Stimulated activated naive CD8-positive, alpha-beta T cell treated with anti-CD3 and anti-CD28 coated beads, Interleukin-15, amount 100 ng/mL, for 72 hours (primary cell): ENCODE measurements around the gene MAPT.
"Not testable (repeated sequence)": the region's sequence is repeated elsewhere in the genome, so short reads cannot be mapped to it uniquely, and the experiment has no call there.

Experiments
- ATAC-seq: fragments of 150-1000 bp; cut with Tn5 transposase; 2 replicates; pipeline ENCODE4 v1.10.0; 2021; ENCODE audit warnings: mild to moderate bottlenecking, moderate library complexity
- DNase-seq, 2 donors: peaks; one replicate each; pipeline ENCODE4 v3.0.0; 2021 to 2022
- H3K27ac Mint-ChIP-seq, 2 donors: one replicate each; pipeline ENCODE4 v1.8.0; 2022; ENCODE audit warnings: mild to moderate bottlenecking in 2 of 2, mixed read lengths in 2 of 2, moderate library complexity in 2 of 2
- H3K27me3 Mint-ChIP-seq: one replicate; pipeline ENCODE4 v1.8.0; 2022; ENCODE audit warnings: mixed read lengths
- H3K4me1 Mint-ChIP-seq: one replicate; pipeline ENCODE4 v1.8.0; 2022; ENCODE audit warnings: mild to moderate bottlenecking, mixed read lengths
- H3K4me3 Mint-ChIP-seq, 2 donors: one replicate each; pipeline ENCODE4 v1.8.0; 2022; ENCODE audit warnings: mild to moderate bottlenecking in 2 of 2, mixed read lengths in 2 of 2, moderate library complexity in 1 of 2
- H3K9me3 Mint-ChIP-seq, 2 donors: one replicate each; pipeline ENCODE4 v1.8.0; 2022; ENCODE audit warnings: mixed read lengths in 2 of 2

MAPT gene

GRCh38 chr17:45999900-46000290, 105.5 kb downstream of the MAPT start:
- no peak overlapping the region for H3K4me3 Mint-ChIP-seq

GRCh38 chr17:46000292-46000691, 105.9 kb downstream of the MAPT start:
- H3K27ac Mint-ChIP-seq: no peak overlapping the region
- no peaks in the 10 kb centered on the region for H3K4me1 Mint-ChIP-seq
- H3K4me3 Mint-ChIP-seq: no peak overlapping the region

More at GRCh38 chr17:45999900-46000290, 105.5 kb downstream of the MAPT start:
- Mint-ChIP-seq H3K27me3 (no peaks in the 10 kb centered on the region), H3K9me3 (no peaks in the 10 kb centered on the region), H3K27ac (no peak overlapping the region), H3K4me1 (no peaks in the 10 kb centered on the region)
- ATAC-seq (no peak), DNase-seq (no peak)

GRCh38 chr17:46000757-46001156, 106.4 kb downstream of the MAPT start:
- Mint-ChIP-seq H3K4me1 (no peaks in the 10 kb centered on the region), H3K27me3 (no peaks in the 10 kb centered on the region), H3K27ac (no peak overlapping the region), H3K9me3 (no peaks in the 10 kb centered on the region), H3K4me3 (no peak overlapping the region)
- ATAC-seq (no peak), DNase-seq (no peak)

More at GRCh38 chr17:46000292-46000691, 105.9 kb downstream of the MAPT start:
- no peaks in the 10 kb centered on the region for H3K9me3 Mint-ChIP-seq
- DNase-seq (no peak), ATAC-seq (no peak)
- H3K27me3 Mint-ChIP-seq: no peaks in the 10 kb centered on the region

GRCh38 chr17:46001390-46002310, 107.3 kb downstream of the MAPT start:
- no peak overlapping the region for H3K4me3 Mint-ChIP-seq
- no peak for DNase-seq
- H3K27ac Mint-ChIP-seq: no peak overlapping the region
- H3K4me1 Mint-ChIP-seq: no peaks in the 10 kb centered on the region
- H3K27me3 Mint-ChIP-seq: no peaks in the 10 kb centered on the region
- no peaks in the 10 kb centered on the region for H3K9me3 Mint-ChIP-seq
- no peak for ATAC-seq

GRCh38 chr17:46002311-46002972, 108.1 kb downstream of the MAPT start:
- peak; percentile 71 to 78 for DNase-seq
- Mint-ChIP-seq H3K4me1 (no peaks in the 10 kb centered on the region), H3K9me3 (no peaks in the 10 kb centered on the region), H3K4me3 (no peak overlapping the region), H3K27me3 (no peaks in the 10 kb centered on the region), H3K27ac (no peak overlapping the region)
- ATAC-seq: peak; percentile 93

GRCh38 chr17:46002973-46003316, 108.6 kb downstream of the MAPT start:
- no peak overlapping the region for H3K4me3 Mint-ChIP-seq
- peak overlapping the region in 1 of 2 donors; percentile 64 for H3K27ac Mint-ChIP-seq
- no peaks in the 10 kb centered on the region for H3K27me3 Mint-ChIP-seq
- no peaks in the 10 kb centered on the region for H3K4me1 Mint-ChIP-seq
- H3K9me3 Mint-ChIP-seq: no peaks in the 10 kb centered on the region
- no peak for DNase-seq
- ATAC-seq: no peak

- no peak for ATAC-seq
- Mint-ChIP-seq H3K4me1 (no peaks in the 10 kb centered on the region), H3K9me3 (no peaks in the 10 kb centered on the region), H3K27ac (peak overlapping the region in 1 of 2 donors; percentile 91), H3K4me3 (no peak overlapping the region), H3K27me3 (no peaks in the 10 kb centered on the region)
- DNase-seq: no peak
These were observed 109.8 kb downstream of the MAPT start for GRCh38 chr17:46003907-46004748.

GRCh38 chr17:46006082-46006481, 111.7 kb downstream of the MAPT start:
- H3K4me3 Mint-ChIP-seq, H3K4me1 Mint-ChIP-seq, ATAC-seq, H3K27me3 Mint-ChIP-seq, H3K27ac Mint-ChIP-seq, DNase-seq, H3K9me3 Mint-ChIP-seq: not testable (repeated sequence)

GRCh38 chr17:46007461-46007965, 113.2 kb downstream of the MAPT start:
- Mint-ChIP-seq H3K27me3 (peaks cover 6% of the 10 kb centered on the region), H3K4me3 (no peak overlapping the region), H3K9me3 (no peaks in the 10 kb centered on the region), H3K27ac (no peak overlapping the region), H3K4me1 (no peaks in the 10 kb centered on the region)
- ATAC-seq (no peak), DNase-seq (no peak)

GRCh38 chr17:46008591-46008990, 114.2 kb downstream of the MAPT start:
- Mint-ChIP-seq H3K4me1 (no peaks in the 10 kb centered on the region), H3K9me3 (no peaks in the 10 kb centered on the region), H3K4me3 (no peak overlapping the region), H3K27ac (no peak overlapping the region), H3K27me3 (peaks cover 6% of the 10 kb centered on the region)
- no peak for DNase-seq
- no peak for ATAC-seq

GRCh38 chr17:46009681-46010596, 115.6 kb downstream of the MAPT start:
- no peak overlapping the region for H3K4me3 Mint-ChIP-seq
- no peaks in the 10 kb centered on the region for H3K4me1 Mint-ChIP-seq
- H3K27me3 Mint-ChIP-seq: peaks cover 6% of the 10 kb centered on the region
- DNase-seq (no peak), ATAC-seq (no peak)
- H3K9me3 Mint-ChIP-seq: no peaks in the 10 kb centered on the region
- H3K27ac Mint-ChIP-seq: no peak overlapping the region

- no peaks in the 10 kb centered on the region for H3K9me3 Mint-ChIP-seq
- no peak overlapping the region for H3K4me3 Mint-ChIP-seq
- H3K4me1 Mint-ChIP-seq: no peaks in the 10 kb centered on the region
- peaks cover 6% of the 10 kb centered on the region for H3K27me3 Mint-ChIP-seq
- DNase-seq (no peak), ATAC-seq (no peak)
- no peak overlapping the region for H3K27ac Mint-ChIP-seq
These were observed 116.3 kb downstream of the MAPT start for GRCh38 chr17:46010597-46011186.

GRCh38 chr17:46011711-46012505, 117.6 kb downstream of the MAPT start:
- Mint-ChIP-seq H3K27ac (no peak overlapping the region), H3K4me3 (no peak overlapping the region), H3K27me3 (peaks cover 6% of the 10 kb centered on the region), H3K4me1 (no peaks in the 10 kb centered on the region), H3K9me3 (no peaks in the 10 kb centered on the region)
- DNase-seq (no peak), ATAC-seq (no peak)
